ENCODE measurements around the gene KRTAP5-8.

KRTAP5-8 gene

GRCh38 chr11:71491940-71492339 is 45.9 kb upstream of the KRTAP5-8 start:
- no peak for TF ChIP-seq CTCF (conservative IDR thresholded peaks at IDR 0.05; ENCODE audit: low read depth, low read length)
- DNase-seq (ENCODE audit: low read depth) = no peak
- no peak overlapping the region for H3K4me3 ChIP-seq (ENCODE audit: low read length)

- no peak overlapping the region for H3K4me3 ChIP-seq (ENCODE audit: low read length)
- no peak for TF ChIP-seq CTCF (conservative IDR thresholded peaks at IDR 0.05; ENCODE audit: low read depth, low read length)
- DNase-seq (ENCODE audit: low read depth) = no peak
Measured at GRCh38 chr11:71495286-71496230, 42.3 kb upstream of the KRTAP5-8 start.

GRCh38 chr11:71496421-71496820 is 41.4 kb upstream of the KRTAP5-8 start:
- DNase-seq (ENCODE audit: low read depth) = no peak
- no peak overlapping the region for H3K4me3 ChIP-seq (ENCODE audit: low read length)
- TF ChIP-seq CTCF (conservative IDR thresholded peaks at IDR 0.05; ENCODE audit: low read depth, low read length) = no peak

GRCh38 chr11:71498091-71498490 is 39.7 kb upstream of the KRTAP5-8 start:
- TF ChIP-seq CTCF (conservative IDR thresholded peaks at IDR 0.05; ENCODE audit: low read depth, low read length) = no peak
- H3K4me3 ChIP-seq (ENCODE audit: low read length) = no peak overlapping the region
- no peak for DNase-seq (ENCODE audit: low read depth)

GRCh38 chr11:71499125-71499524 is 38.7 kb upstream of the KRTAP5-8 start:
- TF ChIP-seq CTCF (conservative IDR thresholded peaks at IDR 0.05; ENCODE audit: low read depth, low read length) = no peak
- no peak for DNase-seq (ENCODE audit: low read depth)
- H3K4me3 ChIP-seq (ENCODE audit: low read length) = no peak overlapping the region

- no peak for DNase-seq (ENCODE audit: low read depth)
Measured at GRCh38 chr11:71499546-71499945, 38.3 kb upstream of the KRTAP5-8 start.

More at GRCh38 chr11:71499546-71499945, 38.3 kb upstream of the KRTAP5-8 start:
- no peak overlapping the region for H3K4me3 ChIP-seq (ENCODE audit: low read length)
- no peak for TF ChIP-seq CTCF (conservative IDR thresholded peaks at IDR 0.05; ENCODE audit: low read depth, low read length)

Measured in retinal pigment epithelial cell (primary cell).